Measurements from ENCODE around the gene PRH2.

GRCh38 chr12:10900530-10900929, 28.5 kb upstream of the PRH2 start:
- TF ChIP-seq ATF3 (CRISPR knock-in tag; conservative IDR thresholded peaks at IDR 0.05) (no peak), USF2 (CRISPR knock-in tag; IDR thresholded peaks at IDR 0.05) (no peak), PRDM15 (CRISPR knock-in tag; IDR thresholded peaks at IDR 0.05) (no peak)

All from WTC11 (cell line).